ENCODE measurements around the gene MED31. TPM values are rescaled to one million over a fixed set of nuclear protein-coding genes. Genes with fewer than 3 reads are reported as not detected.

MED31 gene
- total RNA-seq, 1 donor from 2014 or later: 23.9 TPM

- TF ChIP-seq, protein P1, sequence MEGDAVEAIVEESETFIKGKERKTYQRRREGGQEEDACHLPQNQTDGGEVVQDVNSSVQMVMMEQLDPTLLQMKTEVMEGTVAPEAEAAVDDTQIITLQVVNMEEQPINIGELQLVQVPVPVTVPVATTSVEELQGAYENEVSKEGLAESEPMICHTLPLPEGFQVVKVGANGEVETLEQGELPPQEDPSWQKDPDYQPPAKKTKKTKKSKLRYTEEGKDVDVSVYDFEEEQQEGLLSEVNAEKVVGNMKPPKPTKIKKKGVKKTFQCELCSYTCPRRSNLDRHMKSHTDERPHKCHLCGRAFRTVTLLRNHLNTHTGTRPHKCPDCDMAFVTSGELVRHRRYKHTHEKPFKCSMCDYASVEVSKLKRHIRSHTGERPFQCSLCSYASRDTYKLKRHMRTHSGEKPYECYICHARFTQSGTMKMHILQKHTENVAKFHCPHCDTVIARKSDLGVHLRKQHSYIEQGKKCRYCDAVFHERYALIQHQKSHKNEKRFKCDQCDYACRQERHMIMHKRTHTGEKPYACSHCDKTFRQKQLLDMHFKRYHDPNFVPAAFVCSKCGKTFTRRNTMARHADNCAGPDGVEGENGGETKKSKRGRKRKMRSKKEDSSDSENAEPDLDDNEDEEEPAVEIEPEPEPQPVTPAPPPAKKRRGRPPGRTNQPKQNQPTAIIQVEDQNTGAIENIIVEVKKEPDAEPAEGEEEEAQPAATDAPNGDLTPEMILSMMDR (conservative IDR thresholded peaks at IDR 0.05; ENCODE audit: low read depth, low read length): no peak
- DNase-seq (ENCODE audit: low read depth): no peak
- no peak overlapping the region for H3K4me3 ChIP-seq (ENCODE audit: low read depth, low read length)
These were observed 14.6 kb downstream of the MED31 start for GRCh38 chr17:6636616-6637457.

DNA sequence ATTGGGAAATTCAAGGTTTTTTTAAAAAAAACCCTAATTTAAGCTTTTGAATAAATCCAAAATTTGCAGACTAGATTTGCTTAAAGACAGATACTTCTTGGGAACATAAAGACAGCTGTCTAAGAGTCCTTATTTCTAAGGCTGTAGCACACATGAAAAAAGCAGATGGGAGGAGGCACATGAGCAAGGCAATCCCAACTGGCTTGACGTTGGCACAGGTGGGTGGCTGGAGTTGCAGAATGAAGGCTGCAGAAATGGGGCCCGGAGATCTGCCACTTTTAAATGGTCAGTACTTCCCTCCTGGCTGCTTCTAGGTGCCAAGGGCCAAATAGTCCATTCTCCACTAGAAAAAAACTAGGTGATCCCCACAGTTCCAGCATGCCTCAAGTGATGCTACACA lies 15.3 kb downstream of the MED31 start:
- no peak for DNase-seq (ENCODE audit: low read depth)
- TF ChIP-seq, protein P1 (conservative IDR thresholded peaks at IDR 0.05; ENCODE audit: low read depth, low read length): no peak
- H3K4me3 ChIP-seq (ENCODE audit: low read depth, low read length): no peak overlapping the region

- TF ChIP-seq, protein P1 (conservative IDR thresholded peaks at IDR 0.05; ENCODE audit: low read depth, low read length): no peak
- DNase-seq (ENCODE audit: low read depth): no peak
These were observed 18.1 kb downstream of the MED31 start for GRCh38 chr17:6633263-6633662.

DNA sequence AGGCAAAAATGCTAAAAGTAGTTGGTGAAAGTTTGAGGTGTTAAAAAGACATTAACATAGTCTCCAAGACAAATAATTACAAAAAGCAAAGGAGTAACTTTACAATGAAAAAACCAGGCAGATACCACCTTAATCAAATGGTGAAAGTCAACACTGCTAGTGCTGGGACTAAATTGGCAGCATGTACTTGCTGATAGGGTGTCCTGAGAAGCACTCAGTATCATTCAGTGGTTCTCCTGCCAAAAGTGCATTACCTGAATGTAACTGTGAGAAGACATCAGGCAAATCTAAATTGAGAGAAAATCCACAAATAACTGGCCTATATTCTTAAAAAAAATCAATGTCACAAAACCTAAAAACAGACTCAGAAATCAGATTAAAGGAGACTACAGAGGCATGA lies 18.9 kb downstream of the MED31 start:
- TF ChIP-seq, protein P1 (conservative IDR thresholded peaks at IDR 0.05; ENCODE audit: low read depth, low read length): no peak
- no peak for DNase-seq (ENCODE audit: low read depth)
- no peak overlapping the region for H3K4me3 ChIP-seq (ENCODE audit: low read depth, low read length)

More at GRCh38 chr17:6633263-6633662, 18.1 kb downstream of the MED31 start:
- H3K4me3 ChIP-seq (ENCODE audit: low read depth, low read length): no peak overlapping the region

- TF ChIP-seq, protein P1 (conservative IDR thresholded peaks at IDR 0.05; ENCODE audit: low read depth, low read length): no peak
- no peak for DNase-seq (ENCODE audit: low read depth)
- no peak overlapping the region for H3K4me3 ChIP-seq (ENCODE audit: low read depth, low read length)
These were observed 21.0 kb downstream of the MED31 start for GRCh38 chr17:6630390-6630789.

DNA sequence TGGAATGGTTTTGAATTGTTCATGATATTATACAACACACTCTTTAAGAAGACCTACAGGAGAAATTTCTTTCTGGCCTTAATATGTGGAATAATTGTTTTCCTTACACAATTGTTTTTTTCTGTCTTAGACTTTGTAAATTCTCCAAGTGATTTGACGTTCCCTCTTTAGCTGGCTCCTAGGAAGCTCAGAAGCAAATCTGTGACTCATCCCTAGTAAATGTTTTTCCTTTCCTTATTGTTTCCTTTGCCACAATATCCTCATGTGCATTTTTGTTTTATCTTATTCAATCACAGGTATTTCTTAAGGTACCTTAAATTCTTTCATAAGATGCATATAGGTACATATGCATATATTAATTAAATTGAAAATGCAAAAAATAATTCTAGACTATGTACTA lies 24.4 kb downstream of the MED31 start:
- no peak for DNase-seq (ENCODE audit: low read depth)
- no peak overlapping the region for H3K4me3 ChIP-seq (ENCODE audit: low read depth, low read length)

More for the DNA sequence above, 24.4 kb downstream of the MED31 start:
- TF ChIP-seq, protein P1 (conservative IDR thresholded peaks at IDR 0.05; ENCODE audit: low read depth, low read length): no peak

All from epithelial cell of proximal tubule (primary cell).